Lower lobe of right lung (tissue), 2 donors: Measurements from ENCODE around the gene RFTN2. TPM values are rescaled to one million over a fixed set of nuclear protein-coding genes. Genes with fewer than 3 reads are reported as not detected.

ENCODE experiments used
- ATAC-seq, 2 donors: fragments of 200-7000 bp; cut with Tn5 transposase; one replicate each; pipeline ENCODE4 v1.9.1; 2020 to 2022; ENCODE audit warnings: mild to moderate bottlenecking in 2 of 2, moderate library complexity in 2 of 2
- DNase-seq: peaks from one replicate; pipeline ENCODE4 v3.0.0-alpha.2; 2020
- H3K27ac ChIP-seq: fragments of 200-600 bp; one replicate; pipeline ENCODE4 v1.8.0; 2022
- H3K27me3 ChIP-seq: fragments of 200-600 bp; one replicate; pipeline ENCODE4 v1.8.0; 2022; ENCODE audit warnings: low read depth
- H3K36me3 ChIP-seq: fragments of 200-600 bp; one replicate; pipeline ENCODE4 v1.8.0; 2022; ENCODE audit warnings: mild to moderate bottlenecking
- H3K4me1 ChIP-seq: fragments of 200-600 bp; one replicate; pipeline ENCODE4 v1.8.0; 2022
- H3K4me3 ChIP-seq: fragments of 200-600 bp; one replicate; pipeline ENCODE4 v1.8.0; 2022; ENCODE audit warnings: mild to moderate bottlenecking
- H3K9me3 ChIP-seq: fragments of 200-600 bp; one replicate; pipeline ENCODE4 v1.8.0; 2022
- intact Hi-C: fragments of 100-400 bp; cut with DNase I; formaldehyde crosslinking; loops from one replicate; pipeline ENCODE4 v1.11.0; 2022
- total RNA-seq: library from RNA; stranded (reverse); fragmentation: NEBNext Ultra II Directional; extraction: Animal tissue kit (Norgen Biotek cat#: 25700); gene quantifications from one replicate; pipeline ENCODE4 v1.2.1, GENCODE V29; 2021
- TF ChIP-seq, protein P1 (sequence below): fragments of 200-600 bp; IDR thresholded peaks from one replicate; pipeline ENCODE4 v1.8.0; 2022; ENCODE audit warnings: antibody characterized with exemption, mild to moderate bottlenecking
- donor health status: DM: no; HTN: yes; CAD: no; lungs with severe emphysema.

The RFTN2 gene
- total RNA-seq, 1 donor from 2014 or later = 4.3 TPM

DNA sequence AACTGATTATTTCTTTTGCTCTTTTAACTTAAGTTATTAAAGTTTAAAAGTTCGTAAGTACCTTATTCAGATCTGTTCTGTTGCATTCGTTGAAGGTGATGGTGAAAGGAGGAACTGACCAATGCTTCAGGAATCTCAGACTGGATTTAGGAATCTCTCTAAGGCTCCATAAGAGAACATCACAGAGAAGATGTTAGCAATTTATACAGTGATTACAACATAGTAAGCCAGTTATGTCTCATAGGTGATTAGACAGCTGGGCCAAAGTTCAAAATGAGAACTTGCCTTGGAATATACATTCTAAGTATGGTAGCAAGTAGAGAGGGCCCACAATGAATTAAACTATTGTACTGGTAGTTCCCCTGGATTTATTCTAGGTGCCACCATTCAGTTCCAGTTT is 32.9 kb upstream of the RFTN2 start:
- intact Hi-C loops = no loop called here
- H3K4me3 ChIP-seq = no peak overlapping the region
- no peak for ATAC-seq
- peaks cover 34% of the 10 kb centered on the region for H3K4me1 ChIP-seq
- no peaks in the 10 kb centered on the region for H3K36me3 ChIP-seq
- DNase-seq = no peak
- H3K27me3 ChIP-seq = no peaks in the 10 kb centered on the region
- H3K9me3 ChIP-seq = no peaks in the 10 kb centered on the region
- H3K27ac ChIP-seq = no peak overlapping the region
- TF ChIP-seq, protein P1, sequence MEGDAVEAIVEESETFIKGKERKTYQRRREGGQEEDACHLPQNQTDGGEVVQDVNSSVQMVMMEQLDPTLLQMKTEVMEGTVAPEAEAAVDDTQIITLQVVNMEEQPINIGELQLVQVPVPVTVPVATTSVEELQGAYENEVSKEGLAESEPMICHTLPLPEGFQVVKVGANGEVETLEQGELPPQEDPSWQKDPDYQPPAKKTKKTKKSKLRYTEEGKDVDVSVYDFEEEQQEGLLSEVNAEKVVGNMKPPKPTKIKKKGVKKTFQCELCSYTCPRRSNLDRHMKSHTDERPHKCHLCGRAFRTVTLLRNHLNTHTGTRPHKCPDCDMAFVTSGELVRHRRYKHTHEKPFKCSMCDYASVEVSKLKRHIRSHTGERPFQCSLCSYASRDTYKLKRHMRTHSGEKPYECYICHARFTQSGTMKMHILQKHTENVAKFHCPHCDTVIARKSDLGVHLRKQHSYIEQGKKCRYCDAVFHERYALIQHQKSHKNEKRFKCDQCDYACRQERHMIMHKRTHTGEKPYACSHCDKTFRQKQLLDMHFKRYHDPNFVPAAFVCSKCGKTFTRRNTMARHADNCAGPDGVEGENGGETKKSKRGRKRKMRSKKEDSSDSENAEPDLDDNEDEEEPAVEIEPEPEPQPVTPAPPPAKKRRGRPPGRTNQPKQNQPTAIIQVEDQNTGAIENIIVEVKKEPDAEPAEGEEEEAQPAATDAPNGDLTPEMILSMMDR = no peak

DNA sequence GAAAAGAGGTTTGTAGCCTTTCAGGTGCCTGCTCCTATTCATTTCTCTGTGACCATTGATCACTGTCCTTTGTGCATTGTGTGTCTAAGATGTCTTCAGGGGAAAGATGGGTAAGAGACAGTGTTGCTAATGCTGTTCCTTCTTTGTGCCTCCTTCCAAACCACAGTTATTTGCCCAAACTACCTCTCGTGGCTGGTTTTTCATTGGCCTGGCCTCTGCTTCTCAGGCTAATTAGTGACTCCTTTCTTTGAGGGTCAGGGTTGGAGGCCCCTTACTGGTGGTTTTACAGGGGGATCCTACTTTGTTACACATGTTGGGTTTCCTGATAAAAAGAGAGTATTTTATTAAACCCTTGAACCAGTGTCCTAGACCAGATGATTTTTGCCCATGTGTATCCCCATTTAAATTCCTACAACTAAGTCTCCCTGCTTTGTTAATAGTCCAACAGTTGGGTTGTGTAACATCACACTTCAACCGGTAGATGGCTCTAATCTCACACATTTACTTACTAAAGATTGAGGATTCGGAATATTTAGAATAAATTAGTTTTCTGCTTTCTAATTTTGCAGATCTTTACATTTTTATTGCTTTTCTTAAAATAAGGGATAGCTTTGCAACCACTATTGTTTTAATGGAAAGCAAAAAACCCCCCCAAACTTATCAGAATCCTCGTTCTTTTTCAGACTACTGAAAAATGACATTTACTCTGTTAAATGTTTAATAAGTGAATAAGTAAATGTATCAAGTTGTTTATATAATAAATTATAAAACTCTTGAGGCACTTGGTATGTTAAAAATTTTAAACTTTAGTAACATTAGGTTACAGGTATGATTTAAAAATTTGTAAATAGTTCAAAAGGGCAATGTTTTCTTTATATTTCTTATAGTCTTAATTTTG is 32.2 kb upstream of the RFTN2 start:
- Histone ChIP-seq H3K9me3 (no peaks in the 10 kb centered on the region), H3K27me3 (no peaks in the 10 kb centered on the region), H3K36me3 (no peaks in the 10 kb centered on the region), H3K27ac (no peak overlapping the region), H3K4me1 (peaks cover 34% of the 10 kb centered on the region), H3K4me3 (peak overlapping the region; percentile 98)
- intact Hi-C loops = no loop called here
- TF ChIP-seq, protein P1 = peak; percentile 66
- no peak for ATAC-seq
- no peak for DNase-seq

DNA sequence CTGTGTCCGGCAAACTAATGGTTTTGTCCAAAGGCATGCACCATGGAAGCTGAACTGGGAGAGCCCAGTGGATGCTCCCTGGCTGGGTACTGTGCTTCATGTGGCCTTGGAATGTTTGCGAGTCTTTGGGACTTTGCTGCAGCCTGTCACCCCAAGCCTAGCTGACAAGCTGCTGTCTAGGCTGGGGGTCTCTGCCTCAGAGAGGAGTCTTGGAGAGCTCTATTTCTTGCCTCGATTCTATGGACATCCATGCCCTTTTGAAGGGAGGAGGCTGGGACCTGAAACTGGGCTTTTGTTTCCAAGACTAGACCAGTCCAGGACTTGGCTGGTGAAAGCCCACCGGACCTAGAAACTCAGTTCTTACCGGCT is 31.4 kb upstream of the RFTN2 start:
- H3K27me3 ChIP-seq = no peaks in the 10 kb centered on the region
- no peaks in the 10 kb centered on the region for H3K9me3 ChIP-seq
- DNase-seq = no peak
- no peaks in the 10 kb centered on the region for H3K36me3 ChIP-seq
- peak overlapping the region; percentile 98 for H3K4me3 ChIP-seq
- TF ChIP-seq, protein P1 = no peak
- H3K27ac ChIP-seq = no peak overlapping the region
- no peak for ATAC-seq
- peaks cover 34% of the 10 kb centered on the region for H3K4me1 ChIP-seq
- intact Hi-C loops = no loop called here

DNA sequence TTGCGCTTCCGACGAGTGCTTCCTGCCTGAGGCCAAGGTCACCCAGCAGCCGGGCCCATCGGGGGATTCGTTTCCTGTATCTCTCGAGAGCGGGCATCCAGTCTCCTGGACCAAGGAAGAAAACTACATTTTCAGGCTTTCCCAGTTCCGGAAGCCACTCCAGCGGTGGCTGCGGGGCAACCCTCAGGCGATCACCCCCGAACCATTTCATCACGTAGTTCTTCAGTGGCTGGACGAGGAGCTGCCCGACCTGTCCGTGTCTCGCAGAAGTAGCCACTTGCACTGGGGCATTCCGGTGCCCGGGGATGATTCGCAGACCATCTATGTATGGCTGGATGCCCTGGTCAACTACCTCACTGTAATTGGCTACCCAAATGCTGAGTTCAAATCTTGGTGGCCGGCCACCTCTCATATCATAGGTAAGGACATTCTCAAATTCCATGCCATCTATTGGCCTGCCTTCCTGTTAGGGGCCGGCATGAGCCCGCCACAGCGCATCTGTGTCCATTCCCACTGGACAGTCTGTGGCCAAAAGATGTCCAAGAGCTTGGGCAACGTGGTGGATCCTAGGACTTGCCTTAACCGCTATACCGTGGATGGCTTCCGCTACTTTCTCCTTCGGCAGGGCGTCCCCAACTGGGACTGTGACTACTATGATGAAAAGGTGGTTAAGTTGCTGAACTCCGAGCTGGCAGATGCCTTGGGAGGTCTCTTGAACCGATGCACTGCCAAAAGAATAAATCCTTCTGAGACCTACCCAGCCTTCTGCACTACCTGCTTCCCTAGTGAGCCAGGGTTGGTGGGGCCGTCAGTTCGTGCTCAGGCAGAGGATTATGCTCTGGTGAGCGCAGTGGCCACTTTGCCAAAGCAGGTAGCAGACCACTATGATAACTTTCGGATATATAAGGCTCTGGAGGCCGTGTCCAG is 30.8 kb upstream of the RFTN2 start:
- DNase-seq (no peak), ATAC-seq (peak; percentile 8 to 24)
- intact Hi-C loops = no loop called here
- TF ChIP-seq, protein P1 = no peak
- H3K36me3 ChIP-seq = no peaks in the 10 kb centered on the region
- no peaks in the 10 kb centered on the region for H3K27me3 ChIP-seq
- no peaks in the 10 kb centered on the region for H3K9me3 ChIP-seq
- H3K27ac ChIP-seq = peak overlapping the region; percentile 90
- peak overlapping the region; percentile 98 for H3K4me3 ChIP-seq
- peaks cover 34% of the 10 kb centered on the region for H3K4me1 ChIP-seq

DNA sequence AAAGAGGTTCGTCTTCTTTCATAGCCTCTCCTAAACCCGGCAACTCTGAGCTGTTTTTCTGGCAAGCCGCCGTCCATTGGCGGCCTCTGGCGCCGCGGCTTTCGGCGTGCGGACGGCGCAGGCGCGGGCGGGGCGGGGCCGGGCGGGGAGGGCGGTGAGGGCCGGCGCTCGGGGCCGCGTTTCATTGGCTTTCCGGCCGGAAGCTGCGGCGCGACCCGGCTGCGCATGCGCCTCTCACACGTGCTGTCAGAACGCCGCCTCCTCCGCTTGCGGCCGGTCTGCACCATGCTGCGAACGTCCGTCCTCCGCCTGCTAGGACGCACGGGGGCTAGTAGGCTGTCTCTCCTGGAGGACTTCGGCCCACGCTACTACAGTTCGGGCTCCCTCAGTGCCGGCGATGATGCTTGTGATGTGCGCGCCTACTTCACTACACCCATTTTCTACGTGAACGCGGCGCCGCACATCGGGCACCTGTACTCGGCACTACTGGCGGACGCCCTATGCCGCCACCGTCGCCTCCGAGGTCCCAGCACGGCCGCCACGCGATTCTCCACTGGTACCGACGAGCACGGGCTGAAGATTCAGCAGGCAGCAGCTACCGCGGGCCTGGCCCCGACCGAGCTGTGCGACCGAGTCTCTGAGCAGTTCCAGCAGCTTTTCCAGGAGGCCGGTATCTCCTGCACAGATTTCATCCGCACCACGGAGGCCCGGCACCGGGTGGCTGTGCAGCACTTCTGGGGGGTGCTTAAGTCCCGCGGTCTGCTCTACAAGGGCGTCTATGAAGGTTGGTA is 29.9 kb upstream of the RFTN2 start, which contains the start of gene MARS2:
Gene MARS2 (plus strand): TSS at position 249 of the 791 bp plus-strand sequence. CDS start 37 bp downstream, at position 286.
- Histone ChIP-seq H3K36me3 (no peaks in the 10 kb centered on the region), H3K4me1 (peaks cover 34% of the 10 kb centered on the region), H3K4me3 (peak within 1 kb of the TSS; percentile 98), H3K9me3 (no peaks in the 10 kb centered on the region), H3K27ac (peak within 1 kb of the TSS; percentile 90), H3K27me3 (no peaks in the 10 kb centered on the region)
- TF ChIP-seq, protein P1 = no peak
- ATAC-seq (peak; percentile 98), DNase-seq (peak; percentile 96)
- intact Hi-C loops = no loop called here
